Measurements from ENCODE around the gene PLK2. TPM values are rescaled to one million over a fixed set of nuclear protein-coding genes. Genes with fewer than 3 reads are reported as not detected.

Gene PLK2
- total RNA-seq, 5 donors from 2014 or later (not counting 1 experiment from before 2014, with no cell fraction given), result 5.9 to 32.1 (median 10.3) TPM

DNA sequence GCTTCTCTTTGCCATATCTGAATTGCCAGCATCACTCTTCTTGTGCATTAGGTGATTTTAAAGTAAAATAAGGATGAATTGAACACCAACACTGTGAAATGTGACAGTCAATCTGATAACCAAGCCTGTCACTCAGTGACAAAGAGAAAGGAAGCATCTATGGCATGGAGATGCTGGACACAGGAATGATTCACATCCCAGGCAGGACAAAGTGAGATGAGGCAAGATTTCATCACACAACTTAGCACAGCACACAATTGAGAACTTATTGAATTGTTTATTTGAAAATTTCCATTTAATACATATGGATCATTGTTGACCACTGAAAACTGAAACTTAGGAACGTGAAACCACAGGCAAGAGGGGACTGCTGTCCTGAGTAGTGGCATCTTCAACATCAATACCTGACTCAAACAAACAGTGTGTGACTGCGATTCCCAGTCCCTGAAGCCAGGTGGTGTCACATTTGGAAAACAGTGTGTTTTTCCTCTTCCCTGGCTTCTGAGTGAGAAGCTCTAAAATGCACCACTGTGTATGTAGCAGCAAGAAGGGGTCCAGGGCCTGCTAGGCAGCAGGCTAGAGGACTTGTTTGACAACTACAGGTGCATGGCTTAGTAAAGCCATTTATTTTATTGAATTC is 42.0 kb upstream of the PLK2 start:
- H3K4me1 ChIP-seq (ENCODE audit: control insufficient read depth in 1 of 2, extremely low read depth in 1 of 2, insufficient read depth in 2 of 2, low read length in 2 of 2), result peaks cover 0 to 7% of the 10 kb centered on the region in 2 experiments
- H3K9me3 ChIP-seq, result no peaks in the 10 kb centered on the region
- Mint-ChIP-seq H3K4me3 (no peak overlapping the region), H3K4me1 (peaks cover 5 to 13% (median 11%) of the 10 kb centered on the region in 3 donors), H3K36me3 (no peaks in the 10 kb centered on the region), H3K27me3 (peaks cover 7 to 8% of the 10 kb centered on the region in 2 donors), H3K27ac (no peak overlapping the region), H3K9me3 (no peaks in the 10 kb centered on the region)
- ChIA-PET POLR2A (no interaction called here), CTCF (interaction anchor here in 1 of 2 donors (0.6 kb wide), 1 partner anchor 37 kb away, joined by 4 read pairs; no protein-coding TSS in a partner anchor)
- H3K36me3 ChIP-seq (ENCODE audit: control insufficient read depth in 2 of 2, extremely low read depth in 1 of 2, insufficient read depth in 1 of 2, low read length in 1 of 2), result no peaks in the 10 kb centered on the region
- no CpG with 5 or more reads among the region's 2 CpGs for WGBS (ENCODE audit: insufficient coverage)
- H3K27ac ChIP-seq (ENCODE audit: low read length), result no peak overlapping the region
- no peaks in the 10 kb centered on the region for H3K27me3 ChIP-seq (replicated peaks in 1 of 2; ENCODE audit: control insufficient read depth in 2 of 2, extremely low read depth in 1 of 2, insufficient read depth in 2 of 2, low read length in 1 of 2)
- H3K4me3 ChIP-seq (ENCODE audit: control insufficient read depth in 1 of 2, extremely low read depth in 1 of 2, low read length in 1 of 2), result no peak overlapping the region
- ATAC-seq (replicated peaks in 1 of 4) (no peak), DNase-seq (no peak)

- peaks cover 0 to 7% of the 10 kb centered on the region in 2 experiments for H3K4me1 ChIP-seq (ENCODE audit: control insufficient read depth in 1 of 2, extremely low read depth in 1 of 2, insufficient read depth in 2 of 2, low read length in 2 of 2)
- Mint-ChIP-seq H3K4me1 (peaks cover 5 to 11% (median 7%) of the 10 kb centered on the region in 3 donors), H3K36me3 (no peaks in the 10 kb centered on the region), H3K4me3 (no peak overlapping the region), H3K27me3 (peaks cover 7% of the 10 kb centered on the region in 2 donors), H3K27ac (peak overlapping the region in 1 of 2 donors; percentile 16), H3K9me3 (no peaks in the 10 kb centered on the region)
- no peak for DNase-seq
- H3K27ac ChIP-seq (ENCODE audit: low read length), result no peak overlapping the region
- ChIA-PET CTCF (interaction anchor here in 1 of 2 donors (0.7 kb wide), 1 partner anchor 170 kb away, joined by 3 read pairs; no protein-coding TSS in a partner anchor), POLR2A (no interaction called here)
- H3K9me3 ChIP-seq, result no peaks in the 10 kb centered on the region
- H3K4me3 ChIP-seq (ENCODE audit: control insufficient read depth in 1 of 2, extremely low read depth in 1 of 2, low read length in 1 of 2), result no peak overlapping the region
- H3K36me3 ChIP-seq (ENCODE audit: control insufficient read depth in 2 of 2, extremely low read depth in 1 of 2, insufficient read depth in 1 of 2, low read length in 1 of 2), result no peaks in the 10 kb centered on the region
- no CpG with 5 or more reads among the region's 2 CpGs for WGBS (ENCODE audit: insufficient coverage)
- ATAC-seq (replicated peaks in 1 of 4), result peak in 1 of 4 experiments; percentile 39
- H3K27me3 ChIP-seq (replicated peaks in 1 of 2; ENCODE audit: control insufficient read depth in 2 of 2, extremely low read depth in 1 of 2, insufficient read depth in 2 of 2, low read length in 1 of 2), result no peaks in the 10 kb centered on the region
Observed at GRCh38 chr5:58499941-58500340, 40.1 kb upstream of the PLK2 start.

DNA sequence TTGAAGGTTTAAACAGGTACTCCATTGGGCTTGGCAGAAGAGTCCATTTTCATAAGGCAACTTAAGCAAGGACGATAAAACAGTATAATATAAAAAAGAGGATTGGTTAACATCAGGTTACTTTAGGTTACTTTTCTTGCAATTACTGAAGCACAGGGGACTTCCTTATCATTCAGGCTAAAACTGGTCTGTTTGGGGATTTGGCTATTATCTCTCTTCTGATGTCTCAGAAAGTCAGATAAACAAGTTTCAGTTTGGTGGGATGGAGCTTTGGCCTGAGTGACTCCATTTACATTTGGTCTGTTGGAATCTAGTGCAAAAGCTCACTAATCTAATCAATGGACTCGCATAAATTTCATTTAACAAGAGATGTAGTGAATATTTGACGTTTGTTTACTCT is 39.3 kb upstream of the PLK2 start:
- H3K27ac Mint-ChIP-seq, result no peak overlapping the region
- H3K4me1 ChIP-seq (ENCODE audit: control insufficient read depth in 1 of 2, extremely low read depth in 1 of 2, insufficient read depth in 2 of 2, low read length in 2 of 2), result peaks cover 0 to 7% of the 10 kb centered on the region in 2 experiments
- H3K9me3 ChIP-seq, result no peaks in the 10 kb centered on the region
- ChIA-PET CTCF (no interaction called here), POLR2A (interaction anchor here in 1 of 2 donors (0.5 kb wide), 1 partner anchor 1987 kb away, joined by 4 read pairs; no protein-coding TSS in a partner anchor)
- ATAC-seq (replicated peaks in 1 of 4) (no peak), DNase-seq (no peak)
- no peaks in the 10 kb centered on the region for H3K36me3 Mint-ChIP-seq
- H3K9me3 Mint-ChIP-seq, result no peaks in the 10 kb centered on the region
- peaks cover 5 to 11% (median 7%) of the 10 kb centered on the region in 3 donors for H3K4me1 Mint-ChIP-seq
- no CpG with 5 or more reads among the region's 3 CpGs for WGBS (ENCODE audit: insufficient coverage)
- H3K27ac ChIP-seq (ENCODE audit: low read length), result no peak overlapping the region
- peaks cover 3 to 7% of the 10 kb centered on the region in 2 donors for H3K27me3 Mint-ChIP-seq
- H3K4me3 Mint-ChIP-seq, result no peak overlapping the region
- no peaks in the 10 kb centered on the region for H3K27me3 ChIP-seq (replicated peaks in 1 of 2; ENCODE audit: control insufficient read depth in 2 of 2, extremely low read depth in 1 of 2, insufficient read depth in 2 of 2, low read length in 1 of 2)
- H3K36me3 ChIP-seq (ENCODE audit: control insufficient read depth in 2 of 2, extremely low read depth in 1 of 2, insufficient read depth in 1 of 2, low read length in 1 of 2), result no peaks in the 10 kb centered on the region
- no peak overlapping the region for H3K4me3 ChIP-seq (ENCODE audit: control insufficient read depth in 1 of 2, extremely low read depth in 1 of 2, low read length in 1 of 2)

DNA sequence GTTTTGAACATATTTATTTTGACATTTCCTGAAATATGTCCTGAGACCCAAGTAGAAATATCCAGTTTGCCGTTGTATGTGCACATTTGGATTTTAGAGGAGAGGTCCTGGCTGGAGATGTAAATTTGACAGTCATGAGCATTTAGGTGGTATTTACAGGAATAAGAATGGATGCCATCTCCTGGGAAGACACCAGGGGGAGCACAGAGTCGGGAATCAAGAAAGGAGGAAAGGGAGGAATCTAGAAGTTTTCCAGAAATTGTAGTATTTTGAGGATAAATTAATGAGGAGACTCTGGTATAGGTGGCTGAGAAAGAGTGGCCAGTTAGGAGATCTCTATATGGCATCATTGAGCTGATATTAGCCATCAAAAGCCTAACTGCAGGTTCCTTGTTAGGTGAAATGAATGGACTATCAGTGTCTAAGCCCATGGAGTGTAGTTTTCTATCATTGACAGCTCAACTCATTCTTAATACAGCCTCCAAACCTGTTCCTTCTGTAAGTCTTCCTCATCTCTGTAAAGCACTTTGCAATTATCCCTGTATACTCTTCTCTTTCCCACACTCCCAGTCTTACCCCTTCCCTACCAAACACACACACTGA is 38.6 kb upstream of the PLK2 start:
- H3K4me3 Mint-ChIP-seq, result no peak overlapping the region
- no peak overlapping the region for H3K27ac ChIP-seq (ENCODE audit: low read length)
- no peak overlapping the region for H3K27ac Mint-ChIP-seq
- no peaks in the 10 kb centered on the region for H3K36me3 ChIP-seq (ENCODE audit: control insufficient read depth in 2 of 2, extremely low read depth in 1 of 2, insufficient read depth in 1 of 2, low read length in 1 of 2)
- no peaks in the 10 kb centered on the region for H3K27me3 ChIP-seq (replicated peaks in 1 of 2; ENCODE audit: control insufficient read depth in 2 of 2, extremely low read depth in 1 of 2, insufficient read depth in 2 of 2, low read length in 1 of 2)
- DNase-seq (no peak), ATAC-seq (replicated peaks in 1 of 4) (no peak)
- no peaks in the 10 kb centered on the region for H3K9me3 ChIP-seq
- no peak overlapping the region for H3K4me3 ChIP-seq (ENCODE audit: control insufficient read depth in 1 of 2, extremely low read depth in 1 of 2, low read length in 1 of 2)
- H3K4me1 ChIP-seq (ENCODE audit: control insufficient read depth in 1 of 2, extremely low read depth in 1 of 2, insufficient read depth in 2 of 2, low read length in 2 of 2), result peaks cover 0 to 7% of the 10 kb centered on the region in 2 experiments
- H3K4me1 Mint-ChIP-seq, result peaks cover 5 to 11% (median 7%) of the 10 kb centered on the region in 3 donors
- POLR2A ChIA-PET, result no interaction called here
- CTCF ChIA-PET, result no interaction called here
- no peaks in the 10 kb centered on the region for H3K9me3 Mint-ChIP-seq
- peaks cover 3 to 7% of the 10 kb centered on the region in 2 donors for H3K27me3 Mint-ChIP-seq
- H3K36me3 Mint-ChIP-seq, result no peaks in the 10 kb centered on the region
- WGBS (ENCODE audit: insufficient coverage), result 59% methylated on average over 2 of the region's 2 CpGs

DNA sequence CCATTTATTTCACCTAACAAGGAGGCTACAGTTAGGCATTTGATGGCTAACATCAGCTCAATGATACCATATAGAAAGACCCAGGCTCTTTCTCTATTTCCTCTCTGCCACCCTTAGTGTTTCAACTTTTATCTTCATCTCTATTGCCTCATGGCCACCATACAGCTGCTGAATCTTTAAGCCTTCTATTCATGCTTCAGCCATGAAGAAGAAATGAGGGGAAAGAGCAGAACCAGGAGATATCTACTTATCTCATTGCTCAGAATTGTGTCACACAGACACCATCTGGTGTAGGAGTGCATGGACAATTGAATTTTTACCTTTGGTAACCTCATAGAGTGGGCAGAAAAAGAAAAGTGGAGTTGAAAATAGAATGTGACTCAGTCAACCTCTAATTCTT is 38.0 kb upstream of the PLK2 start:
- H3K4me1 Mint-ChIP-seq, result peaks cover 5 to 11% (median 7%) of the 10 kb centered on the region in 3 donors

DNA sequence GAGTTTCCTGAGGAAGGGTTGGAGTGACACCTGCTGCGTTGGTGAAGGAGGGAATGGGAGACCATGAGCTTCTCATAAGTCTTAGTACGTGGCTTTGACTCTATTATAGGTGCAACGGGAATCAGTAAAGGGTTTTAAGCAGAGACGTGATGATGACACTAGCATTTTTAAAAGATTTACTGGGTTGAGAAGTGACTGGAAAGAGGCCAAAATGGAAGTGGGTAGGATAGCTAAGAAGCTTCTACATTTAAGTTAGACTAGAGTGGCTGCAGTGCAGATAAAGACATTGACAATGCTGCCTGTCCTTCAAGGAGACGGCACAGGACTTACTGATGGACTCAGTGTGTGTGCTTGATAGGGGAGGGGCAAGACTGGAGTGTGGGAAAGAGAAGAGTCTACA is 37.5 kb upstream of the PLK2 start:
- H3K9me3 ChIP-seq, result no peaks in the 10 kb centered on the region
- H3K9me3 Mint-ChIP-seq, result no peaks in the 10 kb centered on the region
- peaks cover 0 to 4% of the 10 kb centered on the region in 2 donors for H3K27me3 Mint-ChIP-seq
- 64% methylated on average over 5 of the region's 5 CpGs for WGBS (ENCODE audit: insufficient coverage)
- H3K4me1 ChIP-seq (ENCODE audit: control insufficient read depth in 1 of 2, extremely low read depth in 1 of 2, insufficient read depth in 2 of 2, low read length in 2 of 2), result peaks cover 0 to 7% of the 10 kb centered on the region in 2 experiments
- ATAC-seq (replicated peaks in 1 of 4) (no peak), DNase-seq (no peak)
- POLR2A ChIA-PET, result no interaction called here
- H3K36me3 ChIP-seq (ENCODE audit: control insufficient read depth in 2 of 2, extremely low read depth in 1 of 2, insufficient read depth in 1 of 2, low read length in 1 of 2), result no peaks in the 10 kb centered on the region
- H3K4me3 ChIP-seq (ENCODE audit: control insufficient read depth in 1 of 2, extremely low read depth in 1 of 2, low read length in 1 of 2), result no peak overlapping the region
- no peaks in the 10 kb centered on the region for H3K27me3 ChIP-seq (replicated peaks in 1 of 2; ENCODE audit: control insufficient read depth in 2 of 2, extremely low read depth in 1 of 2, insufficient read depth in 2 of 2, low read length in 1 of 2)
- H3K4me1 Mint-ChIP-seq, result peaks cover 5 to 11% (median 7%) of the 10 kb centered on the region in 3 donors
- no peak overlapping the region for H3K4me3 Mint-ChIP-seq
- H3K36me3 Mint-ChIP-seq, result no peaks in the 10 kb centered on the region
- H3K27ac Mint-ChIP-seq, result no peak overlapping the region
- CTCF ChIA-PET, result no interaction called here
- no peak overlapping the region for H3K27ac ChIP-seq (ENCODE audit: low read length)

More for the DNA sequence above, 38.0 kb upstream of the PLK2 start:
- no peaks in the 10 kb centered on the region for H3K27me3 ChIP-seq (replicated peaks in 1 of 2; ENCODE audit: control insufficient read depth in 2 of 2, extremely low read depth in 1 of 2, insufficient read depth in 2 of 2, low read length in 1 of 2)
- POLR2A ChIA-PET, result no interaction called here
- no peak for DNase-seq
- peaks cover 0 to 7% of the 10 kb centered on the region in 2 experiments for H3K4me1 ChIP-seq (ENCODE audit: control insufficient read depth in 1 of 2, extremely low read depth in 1 of 2, insufficient read depth in 2 of 2, low read length in 2 of 2)
- Mint-ChIP-seq H3K27me3 (peaks cover 3 to 8% of the 10 kb centered on the region in 2 donors), H3K27ac (no peak overlapping the region), H3K36me3 (no peaks in the 10 kb centered on the region), H3K9me3 (no peaks in the 10 kb centered on the region), H3K4me3 (no peak overlapping the region)
- CTCF ChIA-PET, result no interaction called here
- no peak overlapping the region for H3K27ac ChIP-seq (ENCODE audit: low read length)
- no peak for ATAC-seq (replicated peaks in 1 of 4)
- no peak overlapping the region for H3K4me3 ChIP-seq (ENCODE audit: control insufficient read depth in 1 of 2, extremely low read depth in 1 of 2, low read length in 1 of 2)
- no peaks in the 10 kb centered on the region for H3K36me3 ChIP-seq (ENCODE audit: control insufficient read depth in 2 of 2, extremely low read depth in 1 of 2, insufficient read depth in 1 of 2, low read length in 1 of 2)
- H3K9me3 ChIP-seq, result no peaks in the 10 kb centered on the region

All from T-cell (primary cell).